Camera-type eye (tissue), 1 donor: ENCODE measurements around the gene HTR2A. TPM values are rescaled to one million over a fixed set of nuclear protein-coding genes. Genes with fewer than 3 reads are reported as not detected.

Experiments used
- total RNA-seq: library from RNA; depleted of rRNA; stranded (reverse); fragments of >200 nt; gene quantifications from one replicate; pipeline ENCODE4 v1.2.3, GENCODE V29; 2014

HTR2A gene
- 0.93 TPM for total RNA-seq

GRCh38 chr13:46896341-46897137, at the start of gene HTR2A:
Gene HTR2A (minus strand): TSS chr13:46897053. CDS start chr13:46895906, 1,147 bp downstream.

DNA sequence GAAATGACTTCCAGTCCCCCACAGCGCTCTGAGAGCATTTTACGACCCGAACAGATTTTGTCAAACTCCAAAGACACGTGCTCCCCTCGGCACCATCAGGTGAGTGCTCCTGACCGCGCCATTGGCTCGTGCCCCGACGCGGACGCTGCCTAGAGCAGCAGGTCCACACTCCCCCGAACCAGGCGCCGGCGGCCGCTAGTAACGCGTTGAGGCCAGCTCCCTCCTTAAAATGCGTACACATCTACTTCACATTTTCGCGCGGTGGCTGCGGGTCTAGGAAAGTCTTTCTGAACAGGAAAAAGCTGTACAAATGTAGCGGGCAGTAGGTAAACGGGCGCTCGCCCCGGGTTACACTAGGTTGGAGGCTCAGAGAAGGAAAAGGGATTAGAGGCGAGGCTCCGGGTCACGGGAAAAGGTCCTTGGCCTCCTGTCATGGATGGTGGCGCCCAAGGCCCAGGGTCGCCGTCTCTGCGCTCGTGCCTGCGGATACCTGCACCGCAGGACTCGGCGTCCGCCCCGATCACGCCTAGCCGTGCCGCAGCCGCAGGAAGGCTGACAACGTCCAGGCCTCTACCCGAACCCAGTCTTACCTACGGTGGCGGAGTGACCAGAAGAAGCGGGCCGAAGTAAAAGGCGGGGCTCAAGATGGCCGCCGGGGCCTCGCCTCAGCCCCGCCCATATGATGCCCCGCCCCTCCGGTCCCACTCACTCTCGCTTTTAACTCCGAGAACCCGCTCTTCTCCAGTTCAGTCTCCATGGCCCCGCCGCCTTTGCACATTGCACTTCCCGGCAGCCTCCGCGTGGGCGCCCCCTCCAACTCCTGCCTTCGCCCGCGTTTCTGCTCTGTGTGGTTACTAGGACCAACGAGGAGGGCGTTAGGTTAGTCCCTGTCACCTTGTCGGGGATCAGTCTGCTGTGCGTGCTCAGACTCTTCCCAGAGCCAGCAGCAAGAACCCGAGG, 100.1 kb downstream of the HTR2A start, which contains the start of gene ESD:
Gene ESD, minus strand, starts transcription at position 647 of the 960 bp plus-strand sequence. CDS start 5,748 bp downstream, outside the sequence.

Other genes starting within 250 kb of the HTR2A start
- gene ESD, start 99.9 kb downstream of the HTR2A start, total RNA-seq: 107 TPM